Right ventricle myocardium inferior (tissue), 1 donor: ENCODE measurements around the gene NECTIN4. TPM values are rescaled to one million over a fixed set of nuclear protein-coding genes. Genes with fewer than 3 reads are reported as not detected.
"Not testable (repeated sequence)": the region's sequence is repeated elsewhere in the genome, so short reads cannot be mapped to it uniquely, and the experiment has no call there.

Source experiments
- ATAC-seq: fragments of 200-7000 bp; cut with Tn5 transposase; one replicate; pipeline ENCODE4 v1.9.1; 2020; ENCODE audit warnings: mild to moderate bottlenecking, moderate library complexity
- DNase-seq: peaks from one replicate; pipeline ENCODE4 v3.0.0; 2021; ENCODE audit errors: missing footprints
- intact Hi-C: fragments of 100-400 bp; cut with DNase I; formaldehyde crosslinking; loops from one replicate; pipeline ENCODE4 v1.11.0; 2022
- total RNA-seq: library from RNA; stranded (reverse); fragmentation: NEBNext Ultra II Directional; extraction: Animal tissue kit (Norgen Biotek cat#: 25700); gene quantifications from one replicate; pipeline ENCODE4 v1.2.1, GENCODE V29; 2021
- donor health status: DM: no; HTN: yes; CAD: no; lungs with severe emphysema.

The NECTIN4 gene
- total RNA-seq, 1 donor from 2014 or later = not detected

GRCh38 chr1:161044908-161045735 lies 44.2 kb downstream of the NECTIN4 start:
- peak; percentile 61 for ATAC-seq
- peak; percentile 86 for DNase-seq
- intact Hi-C loops = loop anchor here (2.0 to 5.0 kb wide), 3 partner anchors 48 to 87 kb away; partner anchors contain the start of genes DEDD, NIT1 and PFDN2

- ATAC-seq (no peak), DNase-seq (no peak)
- intact Hi-C loops = loop anchor here (2.0 to 5.0 kb wide), 2 partner anchors 48 to 73 kb away; partner anchors contain the start of genes NIT1 and PFDN2
These were observed 44.8 kb downstream of the NECTIN4 start for GRCh38 chr1:161044535-161044907.

- intact Hi-C loops = no loop called here
- no peak for ATAC-seq
- DNase-seq = no peak
These were observed 49.8 kb downstream of the NECTIN4 start for GRCh38 chr1:161039546-161039945.

DNA sequence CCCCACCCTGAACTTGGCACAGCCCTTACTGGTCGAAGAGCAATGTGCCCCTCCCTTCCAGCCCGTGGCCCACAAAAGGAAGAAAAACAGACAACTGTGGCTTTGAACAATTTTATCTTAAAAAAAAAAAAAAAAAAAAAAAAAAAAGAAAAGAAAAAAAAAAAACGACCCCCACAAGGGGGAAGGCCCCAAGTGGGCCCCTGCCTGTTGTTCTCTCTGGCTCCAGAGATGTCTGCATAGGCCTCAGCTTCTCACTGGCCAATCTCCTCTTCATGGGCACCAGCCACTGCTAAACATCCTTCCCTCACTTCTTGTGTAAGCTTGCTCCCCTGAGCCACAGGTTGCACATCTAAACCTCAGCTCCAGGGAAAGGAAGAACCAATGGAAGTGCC lies 50.2 kb downstream of the NECTIN4 start:
- intact Hi-C loops = no loop called here
- ATAC-seq = no peak

DNA sequence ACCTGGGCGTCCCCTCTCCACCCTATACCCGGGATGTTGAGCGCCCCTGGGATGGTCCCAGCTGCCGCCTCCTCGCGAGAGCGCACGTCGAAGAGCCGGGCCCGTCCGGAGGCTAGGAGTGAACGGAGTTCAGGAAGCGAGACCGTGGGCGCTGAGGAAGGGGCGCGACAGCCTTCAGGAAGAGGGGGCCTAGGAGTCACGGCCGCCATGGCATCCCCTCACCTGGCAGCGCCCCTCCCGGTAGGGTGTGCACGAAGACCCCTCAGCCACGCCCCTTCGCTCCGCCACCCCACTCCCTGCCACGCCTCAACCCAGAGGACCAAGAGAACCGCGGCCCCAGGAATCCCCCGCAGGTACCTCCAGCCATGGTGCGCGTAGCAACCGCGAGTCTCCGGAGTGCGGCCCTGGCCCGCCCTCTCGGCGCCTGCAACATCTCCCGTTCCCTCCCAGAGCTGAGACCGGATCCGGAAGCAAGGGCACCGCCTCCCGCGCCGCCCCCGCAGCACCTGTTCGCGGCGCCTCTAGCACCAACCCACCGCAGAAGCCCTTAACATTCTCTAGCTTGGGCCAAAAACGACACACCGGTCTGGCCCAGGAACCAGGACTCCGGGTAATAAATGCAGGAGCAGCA lies 50.7 kb downstream of the NECTIN4 start, which contains the start of gene TSTD1:
TSTD1 (minus strand) TSS at position 442 of the 631 bp plus-strand sequence; CDS start at position 367, 75 bp downstream.
- intact Hi-C loops = no loop called here
- ATAC-seq (peak; percentile 78), DNase-seq (peak; percentile 85)

More for the DNA sequence above, 50.2 kb downstream of the NECTIN4 start:
- DNase-seq = no peak

GRCh38 chr1:161037661-161038522 lies 51.5 kb downstream of the NECTIN4 start:
- ATAC-seq (peak; percentile 6), DNase-seq (no peak)
- intact Hi-C loops = no loop called here

DNA sequence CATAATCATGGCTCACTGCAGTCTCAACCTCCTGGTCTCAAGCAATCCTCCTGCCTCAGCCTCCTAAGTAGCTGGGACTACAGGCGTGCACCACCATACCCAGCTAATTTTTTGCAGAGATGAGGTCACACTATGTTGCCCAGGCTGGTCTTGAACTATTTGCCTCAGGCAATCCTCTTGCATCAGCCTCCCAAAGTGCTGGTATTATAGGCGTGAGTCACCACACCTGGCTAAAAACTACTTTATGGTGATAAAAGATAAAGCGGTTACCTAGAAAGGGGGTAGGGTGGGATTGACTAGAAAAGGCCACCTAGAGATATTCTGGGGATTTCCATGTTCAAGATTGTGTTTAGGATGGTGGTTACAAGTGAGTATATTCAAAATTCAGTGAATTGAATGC lies 55.6 kb downstream of the NECTIN4 start:
- ATAC-seq (no peak), DNase-seq (no peak)
- intact Hi-C loops = no loop called here

GRCh38 chr1:161032409-161032808 lies 56.9 kb downstream of the NECTIN4 start:
- intact Hi-C loops = no loop called here
- ATAC-seq = no peak
- no peak for DNase-seq

DNA sequence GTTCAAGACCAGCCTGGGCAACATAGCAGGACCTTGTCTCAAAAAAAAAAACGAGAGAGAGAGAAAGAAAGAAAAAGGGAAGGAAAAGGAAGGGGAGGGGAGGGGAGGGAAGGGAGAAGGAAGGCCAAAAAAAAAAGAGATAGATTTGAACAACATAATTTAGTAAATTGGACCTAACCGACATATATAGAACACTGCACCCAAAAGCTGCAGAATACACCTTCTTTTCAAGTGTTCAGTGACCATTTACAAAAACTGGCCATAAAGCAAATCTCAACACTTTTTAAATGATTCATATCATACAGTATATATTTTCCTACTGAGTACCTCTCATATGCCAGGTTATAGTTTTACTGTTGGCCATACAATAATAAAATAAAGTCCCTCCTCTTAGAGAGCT lies 57.5 kb downstream of the NECTIN4 start:
- no peak for DNase-seq
- ATAC-seq = no peak
- intact Hi-C loops = no loop called here

GRCh38 chr1:161029466-161029865 lies 59.9 kb downstream of the NECTIN4 start:
- intact Hi-C loops, ATAC-seq, DNase-seq: not testable (repeated sequence)

GRCh38 chr1:161026954-161027353 lies 62.4 kb downstream of the NECTIN4 start:
- intact Hi-C loops = not testable (repeated sequence)

GRCh38 chr1:161022432-161022831 lies 66.9 kb downstream of the NECTIN4 start:
- ATAC-seq, DNase-seq, intact Hi-C loops: not testable (repeated sequence)

More at GRCh38 chr1:161026954-161027353, 62.4 kb downstream of the NECTIN4 start:
- ATAC-seq, DNase-seq: not testable (repeated sequence)

DNA sequence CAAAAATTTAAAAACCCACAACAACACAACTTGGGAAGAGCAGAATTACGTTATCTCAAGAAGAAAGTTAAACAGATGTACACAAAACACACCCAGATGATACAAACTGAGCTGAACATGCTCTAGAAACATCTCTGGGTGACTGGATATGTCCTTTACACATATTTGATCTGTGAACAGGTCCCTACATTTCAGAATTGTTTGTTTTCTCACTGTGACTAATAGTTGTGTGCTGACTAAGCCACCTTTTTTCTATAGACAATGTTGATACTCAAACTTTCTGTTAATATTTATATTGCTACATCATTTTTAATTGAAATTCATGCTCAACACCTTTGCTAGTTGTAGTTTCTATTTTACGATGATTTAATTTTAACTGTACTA lies 67.4 kb downstream of the NECTIN4 start:
- intact Hi-C loops = no loop called here
- no peak for ATAC-seq
- no peak for DNase-seq

DNA sequence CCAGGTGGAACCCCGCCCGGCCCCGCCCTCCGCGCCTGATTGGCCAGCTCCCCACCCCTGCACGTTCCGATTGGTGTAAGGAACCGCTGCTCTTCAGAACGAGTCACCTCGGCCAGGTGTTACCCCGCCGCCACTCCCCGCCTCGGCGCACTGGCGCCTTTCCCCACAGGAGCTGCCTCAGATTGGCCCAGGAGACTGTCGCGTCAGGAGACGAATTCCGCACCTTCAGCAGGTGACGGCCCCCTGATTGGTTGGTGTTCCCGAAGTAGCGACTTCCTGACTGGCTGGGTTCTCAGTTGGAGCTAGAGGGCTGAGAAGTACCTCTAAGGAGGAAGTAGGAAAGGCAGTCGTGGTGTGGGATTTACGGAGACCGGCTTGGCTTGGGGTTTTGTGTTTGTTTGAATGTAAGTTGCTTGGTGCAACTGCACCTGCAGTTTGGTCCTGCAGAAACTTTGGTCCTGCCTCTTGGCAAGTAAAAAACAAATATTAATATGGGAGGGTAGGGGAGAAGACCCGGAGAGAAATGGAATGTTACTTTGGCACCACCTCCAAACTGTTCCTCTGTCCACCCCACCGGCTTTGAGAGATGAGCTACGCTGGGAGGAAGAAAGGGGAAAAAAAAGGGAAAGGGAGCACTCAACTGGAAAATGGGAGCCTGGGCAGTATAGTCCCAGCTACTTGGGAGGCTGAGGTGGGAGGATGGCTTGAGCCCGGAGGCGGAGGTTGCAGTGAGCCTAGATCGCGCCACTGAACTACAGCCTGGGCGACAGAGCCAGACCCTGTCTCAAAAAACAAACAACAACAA lies 68.0 kb downstream of the NECTIN4 start:
- intact Hi-C loops = no loop called here
- ATAC-seq = peak; percentile 82
- DNase-seq = peak; percentile 90
